Mesendoderm (in vitro differentiated cells): ENCODE measurements around the gene CPED1.
"Not testable (repeated sequence)": the region's sequence is repeated elsewhere in the genome, so short reads cannot be mapped to it uniquely, and the experiment has no call there.

Experiments used
- DNase-seq: peaks from one replicate; pipeline ENCODE4 v3.0.0; 2013
- H2AK5ac ChIP-seq: 2 replicates; pipeline ENCODE4 v1.6.1; 2013; ENCODE audit warnings: low read length, inconsistent platforms
- H2BK120ac ChIP-seq: 2 replicates; pipeline ENCODE4 v1.6.1; 2013; ENCODE audit warnings: low read depth, mild to moderate bottlenecking, low read length, moderate library complexity, mixed read lengths
- H2BK15ac ChIP-seq: replicated peaks from 2 replicates; pipeline ENCODE4 v1.6.1; 2013; ENCODE audit warnings: low read depth, mild to moderate bottlenecking, moderate library complexity
- H2BK5ac ChIP-seq: 2 replicates; pipeline ENCODE4 v1.6.1; 2013; ENCODE audit warnings: low read length, inconsistent platforms
- H3K18ac ChIP-seq: 2 replicates; pipeline ENCODE4 v1.6.1; 2013; ENCODE audit warnings: mild to moderate bottlenecking, low read length, mixed read lengths
- H3K23ac ChIP-seq: one replicate; pipeline ENCODE4 v1.6.1; 2013; ENCODE audit warnings: low read length
- H3K27ac ChIP-seq: 2 replicates; pipeline ENCODE4 v1.5.1; 2013; ENCODE audit warnings: low read depth, mild to moderate bottlenecking, inconsistent platforms, low read length, moderate library complexity
- H3K27me3 ChIP-seq: 2 replicates; pipeline ENCODE4 v1.6.1; 2013; ENCODE audit warnings: low read length, control low read depth, mild to moderate bottlenecking, inconsistent platforms; ENCODE audit not compliant: insufficient read depth, poor library complexity
- H3K36me3 ChIP-seq: 2 replicates; pipeline ENCODE4 v1.6.1; 2013; ENCODE audit warnings: low read length, inconsistent platforms; ENCODE audit not compliant: control insufficient read depth, insufficient read depth
- H3K4ac ChIP-seq: one replicate; pipeline ENCODE4 v1.6.1; 2013; ENCODE audit warnings: low read depth, mild to moderate bottlenecking, low read length, moderate library complexity
- H3K4me1 ChIP-seq: 2 replicates; pipeline ENCODE4 v1.6.1; 2013; ENCODE audit warnings: low read depth, low read length, inconsistent platforms; ENCODE audit not compliant: control insufficient read depth
- H3K4me2 ChIP-seq: 2 replicates; pipeline ENCODE4 v1.6.1; 2013; ENCODE audit warnings: low read length
- H3K4me3 ChIP-seq: 2 replicates; pipeline ENCODE4 v1.5.1; 2013; ENCODE audit warnings: mild to moderate bottlenecking, low read length
- H3K56ac ChIP-seq: one replicate; pipeline ENCODE4 v1.6.1; 2013; ENCODE audit warnings: low read length
- H3K79me1 ChIP-seq: 2 replicates; pipeline ENCODE4 v1.6.1; 2013; ENCODE audit warnings: low read length, inconsistent platforms
- H3K79me2 ChIP-seq: 2 replicates; pipeline ENCODE4 v1.6.1; 2013; ENCODE audit warnings: mild to moderate bottlenecking, low read length; ENCODE audit not compliant: control insufficient read depth, insufficient read depth
- H3K9ac ChIP-seq: 2 replicates; pipeline ENCODE4 v1.6.1; 2013; ENCODE audit warnings: low read length, inconsistent platforms
- H4K5ac ChIP-seq: one replicate; pipeline ENCODE4 v1.6.1; 2013; ENCODE audit warnings: low read length
- H4K8ac ChIP-seq: one replicate; pipeline ENCODE4 v1.6.1; 2013; ENCODE audit warnings: low read depth, mild to moderate bottlenecking, control low read depth, low read length, moderate library complexity
- WGBS: extraction: QIAGEN DNeasy Blood & Tissue Kit; methylation state at CpG from one replicate; pipeline ENCODE4 v1.1.7; 2013; ENCODE audit warnings: low lambda C conversion rate, missing lambda C conversion rate; ENCODE audit not compliant: insufficient coverage; ENCODE audit errors: extremely low coverage; 5-methylcytosine and 5-hydroxymethylcytosine counted together

The CPED1 gene

DNA sequence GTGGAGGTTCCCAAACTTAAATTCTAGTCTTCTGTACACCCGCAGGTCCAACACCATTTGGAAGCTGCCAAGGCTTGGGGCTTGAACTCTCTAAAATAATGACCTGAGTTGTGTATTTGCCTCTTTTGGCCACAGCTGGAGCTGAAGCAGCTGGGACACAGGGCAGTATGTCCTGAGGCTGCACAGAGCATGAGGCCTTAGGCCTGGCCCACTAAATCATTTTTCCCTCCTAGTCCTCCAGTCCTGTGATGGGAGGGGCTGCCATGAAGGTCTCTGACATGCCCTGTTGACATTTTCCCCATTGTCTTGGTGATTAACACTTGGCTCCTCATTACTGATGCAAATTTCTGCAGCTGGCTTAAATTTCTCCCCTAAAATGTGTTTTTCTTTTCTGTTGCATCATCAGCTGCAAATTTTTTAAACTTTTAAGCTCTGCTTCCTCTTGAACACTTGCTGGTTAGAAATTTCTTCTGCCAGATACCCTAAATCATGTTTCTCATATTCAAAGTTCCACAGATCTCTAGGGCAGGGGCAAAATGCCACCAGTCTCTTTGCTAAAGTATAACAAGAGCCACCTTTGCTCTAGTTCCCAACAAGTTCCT, 296.7 kb downstream of the CPED1 start:
- H2AK5ac ChIP-seq = no peak overlapping the region
- no peak overlapping the region for H3K4me2 ChIP-seq
- H4K8ac ChIP-seq = no peak overlapping the region
- no peak overlapping the region for H4K5ac ChIP-seq
- H3K27ac ChIP-seq = no peak overlapping the region
- H3K79me1 ChIP-seq = no peaks in the 10 kb centered on the region
- no peak overlapping the region for H3K4ac ChIP-seq
- H3K27me3 ChIP-seq = no peaks in the 10 kb centered on the region
- no peak overlapping the region for H2BK120ac ChIP-seq
- no peaks in the 10 kb centered on the region for H3K79me2 ChIP-seq
- no CpG with 5 or more reads among the region's 1 CpG for WGBS
- no peak overlapping the region for H2BK5ac ChIP-seq
- no peak for DNase-seq
- no peaks in the 10 kb centered on the region for H3K36me3 ChIP-seq
- H3K56ac ChIP-seq = no peak overlapping the region
- H3K23ac ChIP-seq = no peak overlapping the region
- H3K4me1 ChIP-seq = no peaks in the 10 kb centered on the region
- H3K9ac ChIP-seq = no peak overlapping the region
- no peak overlapping the region for H2BK15ac ChIP-seq
- H3K18ac ChIP-seq = no peak overlapping the region
- H3K4me3 ChIP-seq = no peak overlapping the region

DNA sequence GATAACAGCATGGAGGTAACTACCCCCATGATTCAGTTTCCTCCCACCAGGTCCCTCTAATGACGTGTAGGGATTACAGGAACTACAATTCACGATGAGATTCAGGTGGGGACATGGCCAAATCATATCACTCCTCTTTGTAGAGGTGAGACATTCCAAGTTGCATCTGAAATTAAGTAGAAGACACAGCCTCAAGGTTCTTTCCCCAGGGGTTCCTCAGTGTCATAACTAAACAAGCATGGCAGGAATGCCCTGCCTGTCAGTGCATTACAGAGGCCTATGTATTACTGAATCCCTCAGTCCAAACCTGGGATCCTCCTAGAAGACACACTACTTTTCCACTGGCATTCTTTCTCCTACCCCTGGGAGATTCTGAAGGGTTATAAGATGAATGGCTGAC, 297.7 kb downstream of the CPED1 start:
- Histone ChIP-seq H3K79me2 (no peaks in the 10 kb centered on the region), H4K5ac (no peak overlapping the region), H3K79me1 (no peaks in the 10 kb centered on the region), H2BK5ac (no peak overlapping the region), H3K36me3 (no peaks in the 10 kb centered on the region), H3K18ac (no peak overlapping the region), H2BK15ac (no peak overlapping the region), H2AK5ac (no peak overlapping the region), H3K4me1 (no peaks in the 10 kb centered on the region), H3K4me3 (no peak overlapping the region), H3K4me2 (no peak overlapping the region), H2BK120ac (no peak overlapping the region), H3K4ac (no peak overlapping the region), H3K9ac (no peak overlapping the region), H3K27ac (no peak overlapping the region), H3K27me3 (no peaks in the 10 kb centered on the region), H3K23ac (no peak overlapping the region), H3K56ac (no peak overlapping the region), H4K8ac (no peak overlapping the region)
- WGBS = no CpG with 5 or more reads among the region's 2 CpGs
- no peak for DNase-seq

DNA sequence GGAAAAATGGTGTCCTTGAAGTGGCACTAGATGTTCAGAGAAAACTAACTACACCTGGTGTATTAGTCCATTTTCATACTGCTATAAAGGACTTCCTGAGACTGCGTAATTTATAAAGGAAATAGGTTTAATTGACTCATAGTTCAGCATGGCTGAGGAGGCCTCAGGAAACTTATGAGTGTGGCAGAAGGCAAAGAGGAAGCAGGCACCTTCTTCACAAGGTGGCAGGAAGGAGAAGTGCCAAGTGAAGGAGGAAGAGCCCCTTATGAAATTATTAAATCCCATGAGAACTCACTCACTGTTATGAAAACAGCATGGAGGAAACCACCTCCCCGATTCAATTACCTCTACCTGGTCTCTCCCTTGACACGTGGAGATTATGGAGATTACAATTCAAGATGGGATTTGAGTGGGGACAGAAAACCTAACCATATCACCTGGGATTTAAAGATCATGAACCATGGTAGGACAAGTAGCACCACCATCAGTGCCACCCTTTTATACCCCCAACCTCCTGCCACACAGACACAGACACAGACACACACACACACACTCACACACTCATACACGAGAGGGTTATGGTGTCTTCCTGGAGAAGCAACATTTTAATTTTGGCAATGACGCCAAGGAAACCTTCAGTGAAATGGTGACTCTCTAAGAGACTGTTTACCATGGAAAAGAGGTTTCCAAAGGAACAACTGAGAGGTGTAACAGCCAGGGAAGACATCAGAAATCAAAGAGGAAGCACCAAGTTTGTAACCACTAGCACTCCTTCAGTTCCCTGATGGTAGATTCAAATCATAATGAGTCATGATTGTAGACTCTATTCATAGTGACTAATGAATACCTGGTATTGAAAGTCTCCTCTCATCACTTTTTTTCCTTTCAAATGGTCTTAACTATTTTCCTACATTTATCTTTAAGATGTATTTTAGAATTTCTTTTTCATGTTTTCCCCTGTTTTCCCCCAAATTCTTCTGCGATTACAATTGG, 298.5 kb downstream of the CPED1 start:
- H2BK15ac ChIP-seq = no peak overlapping the region
- H2AK5ac ChIP-seq = no peak overlapping the region
- no peaks in the 10 kb centered on the region for H3K4me1 ChIP-seq
- H3K23ac ChIP-seq = no peak overlapping the region
- no peaks in the 10 kb centered on the region for H3K27me3 ChIP-seq
- H4K5ac ChIP-seq = no peak overlapping the region
- WGBS = no CpG with 5 or more reads among the region's 6 CpGs
- no peak overlapping the region for H3K27ac ChIP-seq
- no peak overlapping the region for H3K18ac ChIP-seq
- no peak overlapping the region for H2BK120ac ChIP-seq
- H3K4me2 ChIP-seq = no peak overlapping the region
- H3K9ac ChIP-seq = no peak overlapping the region
- H3K4ac ChIP-seq = no peak overlapping the region
- H3K79me2 ChIP-seq = no peaks in the 10 kb centered on the region
- H3K36me3 ChIP-seq = no peaks in the 10 kb centered on the region
- no peak overlapping the region for H4K8ac ChIP-seq
- no peak for DNase-seq
- no peak overlapping the region for H3K56ac ChIP-seq
- no peak overlapping the region for H2BK5ac ChIP-seq
- H3K4me3 ChIP-seq = no peak overlapping the region
- no peaks in the 10 kb centered on the region for H3K79me1 ChIP-seq

DNA sequence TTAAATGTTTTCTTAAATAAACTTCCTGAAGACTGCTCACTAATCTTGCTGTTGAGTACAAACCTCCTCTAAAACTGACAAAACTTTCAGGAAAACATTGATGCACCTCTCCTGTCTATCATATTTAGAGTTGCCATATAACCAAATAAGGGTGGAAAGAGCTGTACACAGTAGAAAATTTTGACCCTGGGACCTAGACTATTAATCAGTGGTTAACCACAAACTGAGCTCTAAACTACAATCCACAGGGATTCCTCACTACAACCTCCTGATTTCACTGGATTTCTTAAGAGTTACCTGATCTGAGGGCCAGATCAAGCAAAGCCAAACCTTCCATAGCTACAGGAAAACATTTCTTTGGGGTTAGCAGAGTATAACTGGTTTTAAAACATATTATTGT, 300.4 kb downstream of the CPED1 start:
- H2BK5ac ChIP-seq = no peak overlapping the region
- H4K8ac ChIP-seq = no peak overlapping the region
- no peak overlapping the region for H3K56ac ChIP-seq
- DNase-seq = no peak
- H3K4me1 ChIP-seq = no peaks in the 10 kb centered on the region
- H3K4me2 ChIP-seq = no peak overlapping the region
- H2AK5ac ChIP-seq = no peak overlapping the region
- H3K36me3 ChIP-seq = no peaks in the 10 kb centered on the region
- H3K4me3 ChIP-seq = no peak overlapping the region
- no peak overlapping the region for H2BK120ac ChIP-seq
- no peak overlapping the region for H3K4ac ChIP-seq
- H3K27ac ChIP-seq = no peak overlapping the region
- H3K18ac ChIP-seq = no peak overlapping the region
- no peak overlapping the region for H3K9ac ChIP-seq
- H4K5ac ChIP-seq = no peak overlapping the region
- H3K23ac ChIP-seq = no peak overlapping the region
- no peaks in the 10 kb centered on the region for H3K79me2 ChIP-seq
- H2BK15ac ChIP-seq = no peak overlapping the region
- no peaks in the 10 kb centered on the region for H3K27me3 ChIP-seq
- no peaks in the 10 kb centered on the region for H3K79me1 ChIP-seq

DNA sequence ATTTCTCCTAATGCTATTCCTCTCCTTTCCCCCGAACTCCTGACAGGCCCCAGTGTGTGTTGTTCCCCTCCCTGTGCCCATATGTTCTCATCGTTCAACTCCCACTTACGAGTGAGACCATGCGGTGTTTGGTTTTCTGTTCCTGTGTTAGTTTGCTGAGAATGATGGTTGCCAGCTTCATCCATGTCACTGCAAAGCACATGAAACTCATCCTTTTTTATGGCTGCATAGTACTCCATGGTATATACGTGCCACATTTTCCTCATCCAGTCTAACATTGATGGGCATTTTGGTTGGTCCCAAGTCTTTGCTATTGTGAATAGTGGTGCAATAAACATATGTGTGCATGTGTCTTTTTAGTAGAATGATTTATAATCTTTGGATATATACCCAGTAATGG, 301.4 kb downstream of the CPED1 start:
- not testable (repeated sequence) for H3K9ac ChIP-seq, H3K36me3 ChIP-seq, H4K8ac ChIP-seq, H3K4me1 ChIP-seq, H3K4me2 ChIP-seq, H2AK5ac ChIP-seq, H2BK5ac ChIP-seq, H3K79me2 ChIP-seq, H3K56ac ChIP-seq, H3K27ac ChIP-seq, H3K4me3 ChIP-seq, H3K4ac ChIP-seq, H3K18ac ChIP-seq, H3K79me1 ChIP-seq, H2BK15ac ChIP-seq, H3K27me3 ChIP-seq, H4K5ac ChIP-seq, H2BK120ac ChIP-seq, H3K23ac ChIP-seq, DNase-seq
- WGBS = no CpG with 5 or more reads among the region's 5 CpGs
